GM19043 (cell line): ENCODE data around the gene GGNBP2.

Experiments used
- ATAC-seq: cut with Tn5 transposase; IDR thresholded peaks from one replicate; pipeline ENCODE4 v1.9.1; 2021; ENCODE audit warnings: low read depth; ENCODE audit not compliant: unreplicated experiment

GGNBP2 gene

GRCh38 chr17:36628576-36628975 is 83.9 kb downstream of the GGNBP2 start:
- ATAC-seq, result no peak

- no peak for ATAC-seq
These were observed 84.6 kb downstream of the GGNBP2 start for GRCh38 chr17:36629252-36629847.

GRCh38 chr17:36629970-36630502 is 85.3 kb downstream of the GGNBP2 start:
- ATAC-seq, result no peak

- no peak for ATAC-seq
These were observed 86.3 kb downstream of the GGNBP2 start for GRCh38 chr17:36631022-36631421.

DNA sequence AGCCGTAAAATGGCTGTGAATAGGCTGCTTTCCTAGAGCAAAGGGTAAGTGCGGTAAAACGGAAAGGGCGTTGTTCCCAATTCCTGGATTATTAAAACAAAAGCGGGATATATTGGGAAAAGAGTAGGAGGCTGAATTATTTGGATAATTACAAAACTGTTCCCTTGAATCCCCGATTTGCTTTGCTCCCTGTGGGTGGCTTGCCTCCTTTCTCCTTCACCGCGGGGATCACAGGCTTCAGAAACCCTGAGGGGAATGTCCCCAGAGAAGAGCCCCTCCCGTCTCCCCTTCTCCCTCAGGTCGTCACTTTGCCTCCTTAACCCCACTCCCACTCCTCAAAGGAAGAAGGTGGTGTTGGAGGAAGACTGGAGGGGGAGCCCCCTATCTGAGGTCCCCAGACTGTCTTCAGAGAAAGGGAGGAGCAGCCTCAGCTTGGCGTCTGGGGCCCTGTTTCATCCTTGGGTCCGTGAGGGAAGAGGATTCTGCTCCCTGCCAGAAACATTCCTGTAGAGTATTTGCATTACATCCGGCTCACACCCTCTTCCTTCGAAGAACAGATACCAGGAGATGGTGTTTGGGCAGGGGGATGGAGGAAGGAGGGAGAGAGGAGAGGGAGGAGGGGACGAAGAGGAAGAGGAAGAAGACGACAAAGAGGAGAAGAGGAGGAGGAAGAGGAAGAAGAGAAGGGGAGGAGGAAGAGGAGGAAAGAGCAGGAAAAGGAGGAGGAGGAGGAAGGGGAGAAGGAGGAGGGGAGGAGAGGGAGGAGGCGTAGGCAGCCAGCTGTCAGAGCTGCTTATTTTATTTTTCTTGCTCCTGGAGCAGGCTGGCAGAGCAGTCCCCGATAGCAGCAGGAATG is 88.4 kb downstream of the GGNBP2 start:
- ATAC-seq, result no peak
